K562 (cell line): ENCODE measurements around the gene GLDC. TPM values are rescaled to one million over a fixed set of nuclear protein-coding genes. Genes with fewer than 3 reads are reported as not detected.

Experiments used
- ATAC-seq: fragments of 200-7000 bp; cut with Tn5 transposase; 3 replicates; pipeline ENCODE4 v1.9.1; 2020; ENCODE audit warnings: moderate library complexity
- BruUV-seq: library from RNA; stranded (reverse); fragments of 400-500 nt; replicated peaks from 2 replicates; lab custom pipeline; 2021; lab: Mats Ljungman, UMichigan
- CTCF ChIA-PET: fragments of 300-600 bp; formaldehyde crosslinking; extraction: SDS; loops from one replicate; lab custom pipeline; 2021; ENCODE audit warnings: low intra/inter-chr PET ratio; lab: Yijun Ruan, JAX
- POLR2A ChIA-PET: fragments of 300-600, 350-650 bp; sonication (Branson Sonifier 250); formaldehyde crosslinking; extraction: SDS; loops from one replicate; lab custom pipeline; 2021; ENCODE audit warnings: antibody characterized with exemption, inconsistent platforms; lab: Yijun Ruan, JAX
- DNase-seq, 4 experiments: peaks; one replicate each; pipeline versions ENCODE4 v3.0.0 to v3.0.0-alpha.2; 2011 to 2018; ENCODE audit warnings: low spot score in 3 of 4, mixed read lengths in 3 of 4; ENCODE audit errors: extremely low read depth in 1 of 4
- FAIRE-seq: peaks from 2 replicates; lab custom pipeline; 2011; peaks lifted over from hg19 to GRCh38; lab: Jason Lieb, UNC
- H2AFZ ChIP-seq: 2 replicates; pipeline ENCODE4 v1.6.0; 2011; ENCODE audit warnings: low read depth, low read length, control low read depth, inconsistent platforms
- H3K27ac ChIP-seq: fragments of 200-600 bp; 3 replicates; pipeline ENCODE4 v1.8.0; 2011; ENCODE audit warnings: low read depth, mild to moderate bottlenecking, control low read depth, inconsistent platforms, low read length, moderate library complexity, mixed read lengths; ENCODE audit errors: extremely low read depth
- H3K27me3 ChIP-seq, 2 experiments: fragments of 300-600 bp in 1 of 2; 2 replicates in 1 of 2; 3 replicates in 1 of 2; pipeline versions ENCODE4 v1.6.0 to v1.8.0; 2011; ENCODE audit warnings: inconsistent platforms in 2 of 2, low read length in 2 of 2, mild to moderate bottlenecking in 1 of 2, mixed read lengths in 1 of 2, moderate library complexity in 1 of 2; ENCODE audit not compliant: control insufficient read depth in 2 of 2, insufficient read depth in 2 of 2
- H3K36me3 ChIP-seq: fragments of 300-600 bp; 3 replicates; pipeline ENCODE4 v1.8.0; 2011; ENCODE audit warnings: mild to moderate bottlenecking, low read length, inconsistent platforms; ENCODE audit not compliant: control insufficient read depth, insufficient read depth
- H3K4me1 ChIP-seq, 2 experiments: fragments of 200-600 bp in 1 of 2; replicated peaks in 1 of 2; 2 replicates in 1 of 2; 3 replicates in 1 of 2; pipeline versions ENCODE4 v1.5.1 to v1.8.0; 2011; ENCODE audit warnings: inconsistent platforms in 2 of 2, low read length in 2 of 2, mild to moderate bottlenecking in 1 of 2, mixed read lengths in 1 of 2, moderate library complexity in 1 of 2; ENCODE audit not compliant: control insufficient read depth in 2 of 2, insufficient read depth in 2 of 2
- H3K4me2 ChIP-seq: 2 replicates; pipeline ENCODE4 v1.6.1; 2011; ENCODE audit warnings: low read length, control low read depth, inconsistent platforms, mixed read lengths; ENCODE audit not compliant: insufficient read depth
- H3K4me3 ChIP-seq: fragments of 200-600 bp; sonication (generic), shearing (Covaris generic); 2 replicates; pipeline ENCODE4 v1.5.1; 2016; ENCODE audit warnings: control low read depth, inconsistent platforms
- H3K79me2 ChIP-seq: fragments of 200-600 bp; 3 replicates; pipeline ENCODE4 v1.8.0; 2011; ENCODE audit warnings: low read length, inconsistent platforms; ENCODE audit not compliant: control insufficient read depth, insufficient read depth
- H3K9ac ChIP-seq, 2 experiments: 2 replicates each; pipeline versions ENCODE4 v1.6.0 to v1.6.1; 2011; ENCODE audit warnings: low read depth in 2 of 2, low read length in 2 of 2, control low read depth in 1 of 2, inconsistent platforms in 1 of 2, mild to moderate bottlenecking in 1 of 2, mixed read lengths in 1 of 2; ENCODE audit not compliant: insufficient read depth in 1 of 2
- H3K9me1 ChIP-seq: one replicate; pipeline ENCODE4 v1.6.0; 2011; ENCODE audit warnings: inconsistent platforms, mild to moderate bottlenecking, low read length, moderate library complexity; ENCODE audit not compliant: control insufficient read depth, insufficient read depth
- H3K9me3 ChIP-seq: replicated peaks from 2 replicates; pipeline ENCODE4 v1.5.1; 2011; ENCODE audit warnings: low read depth, low read length, inconsistent platforms; ENCODE audit not compliant: control insufficient read depth, insufficient read depth
- H4K20me1 ChIP-seq: replicated peaks from 2 replicates; pipeline ENCODE4 v1.6.1; 2011; ENCODE audit warnings: low read length, inconsistent platforms, mixed read lengths; ENCODE audit not compliant: control insufficient read depth, insufficient read depth
- ATF3 ChIP-seq, 2 experiments: fragments of 450-650 bp in 1 of 2; sonication (generic) in 1 of 2; formaldehyde crosslinking in 1 of 2; IDR thresholded peaks in 1 of 2; conservative IDR thresholded peaks in 1 of 2; 2 replicates each; pipeline versions ENCODE4 v1.6.1 to v1.8.1; 2016 to 2023; ENCODE audit warnings: mild to moderate bottlenecking in 2 of 2, moderate library complexity in 2 of 2, inconsistent platforms in 1 of 2, missing genetic modification reagents in 1 of 2
- ATF4 ChIP-seq: fragments of 450-650 bp; formaldehyde crosslinking; IDR thresholded peaks from 2 replicates; pipeline ENCODE4 v1.4.0; 2022; ENCODE audit warnings: mild to moderate bottlenecking, moderate library complexity
- BCL6 ChIP-seq: fragments of 250-450 bp; sonication (Bioruptor Pico); IDR thresholded peaks from 2 replicates; pipeline ENCODE4 v1.4.0; 2020
- KAT7 ChIP-seq: sonication (generic); formaldehyde crosslinking; IDR thresholded peaks from 2 replicates; pipeline ENCODE4 v1.8.0; 2022; ENCODE audit warnings: missing genetic modification reagents, mild to moderate bottlenecking, borderline replicate concordance
- NCOA2 ChIP-seq, 2 experiments: fragments of 450-650 bp; IDR thresholded peaks; 2 replicates each; pipeline ENCODE4 v1.6.1; 2018; ENCODE audit warnings: mild to moderate bottlenecking in 2 of 2, moderate library complexity in 1 of 2; ENCODE audit not compliant: partially characterized antibody in 2 of 2
- PBX2 ChIP-seq, 2 experiments: IDR thresholded peaks in 1 of 2; conservative IDR thresholded peaks in 1 of 2; 2 replicates each; pipeline ENCODE4 v1.6.1; 2016; ENCODE audit warnings: low read depth in 2 of 2, mild to moderate bottlenecking in 1 of 2, missing compliant biosample characterization in 1 of 2, missing genetic modification characterization in 1 of 2, moderate library complexity in 1 of 2
- POLR2AphosphoS5 ChIP-seq: IDR thresholded peaks from 2 replicates; pipeline ENCODE4 v1.6.1; 2011; ENCODE audit warnings: mild to moderate bottlenecking, low read depth, low read length, moderate library complexity; ENCODE audit not compliant: control insufficient read depth, insufficient read depth
- RBM34 ChIP-seq: fragments of 200-400 bp; formaldehyde crosslinking; IDR thresholded peaks from 2 replicates; pipeline ENCODE4 v1.6.1; 2018; ENCODE audit warnings: low read length, borderline replicate concordance; ENCODE audit not compliant: insufficient read depth
- YBX1 ChIP-seq: fragments of 450-650 bp; IDR thresholded peaks from 2 replicates; pipeline ENCODE4 v1.7.1; 2016; ENCODE audit warnings: mild to moderate bottlenecking
- ZNF143 ChIP-seq: sonication (generic); formaldehyde crosslinking; IDR thresholded peaks from 2 replicates; pipeline ENCODE4 v1.9.0; 2022; ENCODE audit warnings: mild to moderate bottlenecking, missing genetic modification reagents
- ZNF512 ChIP-seq: IDR thresholded peaks from 2 replicates; pipeline ENCODE4 v1.6.1; 2016; ENCODE audit warnings: missing genetic modification characterization, missing compliant biosample characterization
- ZNF780A ChIP-seq: fragments of 250-450 bp; sonication (Bioruptor Pico); IDR thresholded peaks from 2 replicates; pipeline ENCODE4 v1.5.0; 2021; ENCODE audit warnings: mild to moderate bottlenecking
- WGBS: fragments of 100-300 bp; shearing (Covaris generic); methylation state at CpG from one replicate; pipeline ENCODE4 v1.1.6; 2016; ENCODE audit warnings: low coverage, mixed read lengths; ENCODE audit not compliant: insufficient coverage; ENCODE audit errors: missing lambda C conversion rate; 5-methylcytosine and 5-hydroxymethylcytosine counted together
- in situ Hi-C: fragments of 300-500 bp; cut with MboI; formaldehyde crosslinking; loops from 4 replicates; pipeline ENCODE4 v1.15.0; 2018; ENCODE audit warnings: inconsistent platforms, mixed read lengths
- intact Hi-C: fragments of 100-400 bp; cut with micrococcal nuclease; formaldehyde crosslinking; loops from 2 replicates; pipeline ENCODE4 v1.14.2; 2022
- polyA plus RNA-seq, 8 experiments: library from polyadenylated mRNA; depleted of rRNA in 4 of 8; stranded (reverse) in 5 of 8; unstranded in 3 of 8; fragments of >200 nt; fragmentation: Nextera tagmentation in 2 of 8; fragmentation: Illumina TruSeq in 1 of 8; extraction: Ambion mirVana in 2 of 8; extraction: Trizol in 1 of 8; gene quantifications; 2 replicates each; pipeline versions ENCODE4 v1.2.1 to v1.2.3, GENCODE V29; 2011 to 2014; ENCODE audit warnings: inconsistent platforms in 1 of 8, missing spikeins in 1 of 8
- total RNA-seq, 7 experiments: library from RNA; depleted of rRNA in 6 of 7; stranded (reverse); fragments of >200 nt in 6 of 7; fragmentation: Illumina TruSeq in 2 of 7; extraction: Trizol in 2 of 7; gene quantifications; 2 replicates each; pipeline versions ENCODE4 v1.2.1 to v1.2.3, GENCODE V29; 2011 to 2021; ENCODE audit warnings: low replicate concordance in 1 of 7

Gene GLDC
- total and polyA plus RNA-seq, 9 of the 15 experiments (the other 6 are each of a cell fraction or from before 2014, with no cell fraction given): 0.03 to 0.27 (median 0.08) TPM; not detected in 6

GRCh38 chr9:6575324-6576034, 70.0 kb downstream of the GLDC start (continued):
- TF ChIP-seq ATF4 (CRISPR knock-in tag) (no peak), POLR2AphosphoS5 (no peak)

- H3K79me2 ChIP-seq: no peaks in the 10 kb centered on the region
- H3K9me1 ChIP-seq: no peaks in the 10 kb centered on the region
- in situ Hi-C loops: loop anchor here (5.0 to 25.0 kb wide), 2 partner anchors 215 to 505 kb away; no protein-coding TSS in a partner anchor
- peak; percentile 40; the same call in 1 of the 3 replicates for ATAC-seq
- no peaks in the 10 kb centered on the region; a peak in 2 of 5 replicates for H3K27me3 ChIP-seq
- no peaks in the 10 kb centered on the region for H3K9me3 ChIP-seq
- DNase-seq: peak in 2 of 4 experiments; percentile 9 to 31
- intact Hi-C loops: no loop called here
- ChIA-PET POLR2A (no interaction called here), CTCF (interaction anchor here (2.1 kb wide), 1 partner anchor 213 kb away, joined by 8 read pairs; no protein-coding TSS in a partner anchor)
- no peak overlapping the region; the same call in 2 of the 3 replicates for H3K27ac ChIP-seq
- 0% methylated on average over 4 of the region's 5 CpGs for WGBS
- H3K9ac ChIP-seq: no peak overlapping the region
- H2AFZ ChIP-seq: no peak overlapping the region
- H3K4me2 ChIP-seq: no peak overlapping the region
- BruUV-seq: no TSS peak
- no peaks in the 10 kb centered on the region; a peak in 1 of 5 replicates for H3K4me1 ChIP-seq
- H4K20me1 ChIP-seq: no peaks in the 10 kb centered on the region
- H3K36me3 ChIP-seq: no peaks in the 10 kb centered on the region
- no peak overlapping the region for H3K4me3 ChIP-seq
- no peak for FAIRE-seq
- TF ChIP-seq ZNF780A (CRISPR knock-in tag): no peak
- TF ChIP-seq BCL6 (CRISPR knock-in tag): no peak
- TF ChIP-seq ZNF143 (CRISPR knock-in tag): no peak
- TF ChIP-seq YBX1: no peak
- no peak for TF ChIP-seq KAT7
- no peak for TF ChIP-seq NCOA2 (IDR thresholded peaks at IDR 0.05; ENCODE audit: partially characterized antibody in 2 of 2)
- TF ChIP-seq PBX2 (CRISPR knock-in tag; IDR thresholded peaks at IDR 0.05; ENCODE audit: low read depth): no peak
- TF ChIP-seq PBX2 (tag; conservative IDR thresholded peaks at IDR 0.05; ENCODE audit: low read depth): no peak
- no peak for TF ChIP-seq ZNF512 (tag)
- TF ChIP-seq RBM34: no peak
- peak; percentile 70 for TF ChIP-seq ATF3 (IDR thresholded peaks at IDR 0.05)
- TF ChIP-seq ATF3 (CRISPR knock-in tag; conservative IDR thresholded peaks at IDR 0.05): no peak
Observed at GRCh38 chr9:6567140-6567591, 78.4 kb downstream of the GLDC start.
